GM12878 (cell line): ENCODE data around the gene ITPR2.

Experiments
- CBX3 ChIP-seq: fragments of 200-600 bp; sonication (generic); IDR thresholded peaks from 2 replicates; pipeline ENCODE4 v1.6.1; 2016; ENCODE audit warnings: low read depth, borderline replicate concordance
- FOXM1 ChIP-seq: IDR thresholded peaks from 2 replicates; pipeline ENCODE4 v1.6.1; 2012; ENCODE audit warnings: low read depth, mild to moderate bottlenecking, inconsistent platforms, low read length, moderate library complexity
- JUNB ChIP-seq: IDR thresholded peaks from 2 replicates; pipeline ENCODE4 v1.6.1; 2016; ENCODE audit warnings: antibody characterized with exemption, mild to moderate bottlenecking
- NRF1 ChIP-seq: conservative IDR thresholded peaks from 2 replicates; pipeline ENCODE4 v1.6.1; 2011; ENCODE audit warnings: mild to moderate bottlenecking, low read depth, low read length, improper control_type of control experiment
- POLR2A ChIP-seq: IDR thresholded peaks from 2 replicates; pipeline ENCODE4 v1.6.1; 2011; ENCODE audit warnings: low read depth, mild to moderate bottlenecking, low read length
- RAD51 ChIP-seq: fragments of 450-650 bp; IDR thresholded peaks from 2 replicates; pipeline ENCODE4 v1.6.1; 2016; ENCODE audit warnings: moderate library complexity, mild to moderate bottlenecking, inconsistent platforms
- TAF1 ChIP-seq: IDR thresholded peaks from 2 replicates; pipeline ENCODE4 v1.6.1; 2011; ENCODE audit warnings: mild to moderate bottlenecking, low read depth, low read length, borderline replicate concordance
- TF ChIP-seq, protein P1 (sequence below), 3 experiments: IDR thresholded peaks in 2 of 3; conservative IDR thresholded peaks in 1 of 3; 2 replicates each; pipeline ENCODE4 v1.5.1; 2011; ENCODE audit warnings: low read depth in 3 of 3, low read length in 3 of 3, mild to moderate bottlenecking in 3 of 3, control low read depth in 2 of 3, moderate library complexity in 2 of 3, inconsistent platforms in 1 of 3, mixed read lengths in 1 of 3; ENCODE audit not compliant: control insufficient read depth in 2 of 3, insufficient read depth in 1 of 3; ENCODE audit errors: extremely low read depth in 1 of 3
- TF ChIP-seq, protein P2 (sequence below): IDR thresholded peaks from 2 replicates; pipeline ENCODE4 v1.6.1; 2012; ENCODE audit warnings: low read length, inconsistent platforms

DNA sequence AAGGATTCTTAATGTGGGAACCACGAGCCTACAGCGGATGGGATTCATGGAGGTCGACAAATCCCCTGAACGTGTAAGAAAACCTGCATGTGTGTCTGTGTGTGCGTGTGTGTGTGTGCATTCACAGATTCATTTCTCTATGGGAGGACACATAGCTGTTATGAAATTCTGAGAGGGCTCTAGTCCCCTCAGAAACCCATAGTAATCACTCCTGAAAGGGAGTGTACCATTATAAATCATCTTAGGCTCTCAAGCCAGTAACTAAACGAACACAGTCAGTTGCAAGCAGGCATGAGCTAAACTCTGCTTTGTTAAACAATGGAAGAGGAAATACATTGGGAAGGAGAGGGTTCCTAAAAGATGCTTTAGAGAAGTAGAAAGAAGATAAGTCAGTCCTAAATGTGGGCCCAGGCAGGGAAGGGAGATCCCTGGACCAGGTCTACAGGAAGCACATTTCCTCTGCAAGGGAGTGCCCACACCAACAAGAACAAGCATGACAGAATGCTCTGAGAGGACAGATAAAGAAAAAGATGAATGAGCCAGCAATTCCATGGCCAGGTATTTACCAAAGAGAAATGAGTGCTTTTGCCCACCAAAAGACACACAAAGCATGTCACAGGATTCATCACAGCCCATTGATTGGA lies 91.3 kb downstream of the ITPR2 start:
- TF ChIP-seq JUNB (no peak), RAD51 (no peak), FOXM1 (no peak), NRF1 (no peak), POLR2A (no peak), CBX3 (no peak), TAF1 (no peak)
- TF ChIP-seq, protein P1, sequence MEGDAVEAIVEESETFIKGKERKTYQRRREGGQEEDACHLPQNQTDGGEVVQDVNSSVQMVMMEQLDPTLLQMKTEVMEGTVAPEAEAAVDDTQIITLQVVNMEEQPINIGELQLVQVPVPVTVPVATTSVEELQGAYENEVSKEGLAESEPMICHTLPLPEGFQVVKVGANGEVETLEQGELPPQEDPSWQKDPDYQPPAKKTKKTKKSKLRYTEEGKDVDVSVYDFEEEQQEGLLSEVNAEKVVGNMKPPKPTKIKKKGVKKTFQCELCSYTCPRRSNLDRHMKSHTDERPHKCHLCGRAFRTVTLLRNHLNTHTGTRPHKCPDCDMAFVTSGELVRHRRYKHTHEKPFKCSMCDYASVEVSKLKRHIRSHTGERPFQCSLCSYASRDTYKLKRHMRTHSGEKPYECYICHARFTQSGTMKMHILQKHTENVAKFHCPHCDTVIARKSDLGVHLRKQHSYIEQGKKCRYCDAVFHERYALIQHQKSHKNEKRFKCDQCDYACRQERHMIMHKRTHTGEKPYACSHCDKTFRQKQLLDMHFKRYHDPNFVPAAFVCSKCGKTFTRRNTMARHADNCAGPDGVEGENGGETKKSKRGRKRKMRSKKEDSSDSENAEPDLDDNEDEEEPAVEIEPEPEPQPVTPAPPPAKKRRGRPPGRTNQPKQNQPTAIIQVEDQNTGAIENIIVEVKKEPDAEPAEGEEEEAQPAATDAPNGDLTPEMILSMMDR (IDR thresholded peaks at IDR 0.05 in 2 of 3, conservative IDR thresholded peaks at IDR 0.05 in 1 of 3; ENCODE audit: control insufficient read depth in 2 of 3, extremely low read depth in 1 of 3, insufficient read depth in 1 of 3, low read depth in 3 of 3, low read length in 3 of 3) = no peak
- TF ChIP-seq, protein P2, sequence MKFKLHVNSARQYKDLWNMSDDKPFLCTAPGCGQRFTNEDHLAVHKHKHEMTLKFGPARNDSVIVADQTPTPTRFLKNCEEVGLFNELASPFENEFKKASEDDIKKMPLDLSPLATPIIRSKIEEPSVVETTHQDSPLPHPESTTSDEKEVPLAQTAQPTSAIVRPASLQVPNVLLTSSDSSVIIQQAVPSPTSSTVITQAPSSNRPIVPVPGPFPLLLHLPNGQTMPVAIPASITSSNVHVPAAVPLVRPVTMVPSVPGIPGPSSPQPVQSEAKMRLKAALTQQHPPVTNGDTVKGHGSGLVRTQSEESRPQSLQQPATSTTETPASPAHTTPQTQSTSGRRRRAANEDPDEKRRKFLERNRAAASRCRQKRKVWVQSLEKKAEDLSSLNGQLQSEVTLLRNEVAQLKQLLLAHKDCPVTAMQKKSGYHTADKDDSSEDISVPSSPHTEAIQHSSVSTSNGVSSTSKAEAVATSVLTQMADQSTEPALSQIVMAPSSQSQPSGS = no peak
